Measurements from ENCODE around the gene ATP6V1E1.
A peak's percentile ranks its signal among the peaks of the same experiment; 100 is the strongest.

The ATP6V1E1 gene

GRCh38 chr22:17559188-17559587 lies 69.4 kb downstream of the ATP6V1E1 start:
- CTCF ChIA-PET = interaction anchor here (0.6 to 1.9 kb wide), 18 partner anchors 8 to 517 kb away, joined by 3 to 14 read pairs (median 4); no protein-coding TSS in a partner anchor
- H3K4me3 ChIP-seq (ENCODE audit: low read depth, low read length) = no peak overlapping the region
- H3K36me3 ChIP-seq (ENCODE audit: control insufficient read depth in 2 of 2, insufficient read depth in 1 of 2, low read length in 2 of 2) = peaks cover 0 to 27% of the 10 kb centered on the region in 2 experiments; a peak in 1 of 3 replicates
- no peak overlapping the region for H3K27ac ChIP-seq (ENCODE audit: extremely low read depth, low read depth, low read length)
- POLR2A ChIA-PET = no interaction called here
- H3K4me1 ChIP-seq (ENCODE audit: control insufficient read depth, insufficient read depth, low read length) = no peaks in the 10 kb centered on the region
- no peaks in the 10 kb centered on the region for H3K9me3 ChIP-seq (ENCODE audit: control insufficient read depth, insufficient read depth, low read depth, low read length)
- TF ChIP-seq SP7 (tag by site-specific recombination; IDR thresholded peaks at IDR 0.05) (no peak), ZNF548 (tag by site-specific recombination; IDR thresholded peaks at IDR 0.05) (no peak), IKZF3 (tag by site-specific recombination; IDR thresholded peaks at IDR 0.05) (no peak)

DNA sequence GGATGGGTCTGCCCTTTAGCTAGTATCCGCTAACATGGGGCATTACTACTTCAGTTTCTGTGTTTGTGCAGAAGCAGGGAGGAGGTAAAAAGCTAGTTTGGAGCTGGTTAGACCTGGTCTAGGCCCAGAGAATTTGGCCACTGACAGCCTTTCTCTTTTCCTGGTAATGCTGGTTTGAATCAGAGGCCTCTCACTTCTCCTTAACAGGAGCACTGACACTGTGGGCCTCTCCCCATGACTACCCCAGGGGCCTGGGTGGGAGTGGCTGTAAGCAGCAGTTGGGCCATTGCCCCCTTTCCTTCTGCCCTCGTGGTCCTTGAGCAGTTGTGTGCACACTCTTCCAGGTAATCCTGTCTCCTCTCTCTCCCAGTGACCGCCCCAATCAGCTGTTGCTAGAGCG lies 73.7 kb downstream of the ATP6V1E1 start:
- TF ChIP-seq, protein P1, sequence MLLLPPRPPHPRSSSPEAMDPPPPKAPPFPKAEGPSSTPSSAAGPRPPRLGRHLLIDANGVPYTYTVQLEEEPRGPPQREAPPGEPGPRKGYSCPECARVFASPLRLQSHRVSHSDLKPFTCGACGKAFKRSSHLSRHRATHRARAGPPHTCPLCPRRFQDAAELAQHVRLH (tag by site-specific recombination; IDR thresholded peaks at IDR 0.05) = no peak
- TF ChIP-seq, protein P2, sequence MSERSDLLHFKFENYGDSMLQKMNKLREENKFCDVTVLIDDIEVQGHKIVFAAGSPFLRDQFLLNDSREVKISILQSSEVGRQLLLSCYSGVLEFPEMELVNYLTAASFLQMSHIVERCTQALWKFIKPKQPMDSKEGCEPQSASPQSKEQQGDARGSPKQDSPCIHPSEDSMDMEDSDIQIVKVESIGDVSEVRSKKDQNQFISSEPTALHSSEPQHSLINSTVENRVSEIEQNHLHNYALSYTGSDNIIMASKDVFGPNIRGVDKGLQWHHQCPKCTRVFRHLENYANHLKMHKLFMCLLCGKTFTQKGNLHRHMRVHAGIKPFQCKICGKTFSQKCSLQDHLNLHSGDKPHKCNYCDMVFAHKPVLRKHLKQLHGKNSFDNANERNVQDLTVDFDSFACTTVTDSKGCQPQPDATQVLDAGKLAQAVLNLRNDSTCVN (tag by site-specific recombination; optimal IDR thresholded peaks at IDR 0.05) = no peak
- TF ChIP-seq ZNF560 (tag by site-specific recombination; IDR thresholded peaks at IDR 0.05; ENCODE audit: borderline replicate concordance) = no peak
- TF ChIP-seq ZNF777 (tag by site-specific recombination; IDR thresholded peaks at IDR 0.05; ENCODE audit: borderline replicate concordance) = no peak
- no peak for TF ChIP-seq ZIC2 (tag by site-specific recombination; IDR thresholded peaks at IDR 0.05)
- no peak for TF ChIP-seq KLF7 (tag by site-specific recombination; IDR thresholded peaks at IDR 0.05; ENCODE audit: borderline replicate concordance)
- TF ChIP-seq TCF7L2 (IDR thresholded peaks at IDR 0.05; ENCODE audit: borderline replicate concordance, low read depth, low read length) = no peak
- TF ChIP-seq HOXD13 (CRISPR knock-in tag; IDR thresholded peaks at IDR 0.05; ENCODE audit: borderline replicate concordance) = no peak
- TF ChIP-seq ZNF549 (tag by site-specific recombination; IDR thresholded peaks at IDR 0.05) = no peak
- TF ChIP-seq ZNF391 (tag by site-specific recombination; IDR thresholded peaks at IDR 0.05; ENCODE audit: borderline replicate concordance, low read depth) = no peak
- no peak for TF ChIP-seq ZNF211 (tag by site-specific recombination; IDR thresholded peaks at IDR 0.05; ENCODE audit: low read depth)
- TF ChIP-seq GLIS1 (tag by site-specific recombination; IDR thresholded peaks at IDR 0.05) = no peak
- no peak for TF ChIP-seq INSM2 (tag by site-specific recombination; IDR thresholded peaks at IDR 0.05)
- POLR2A ChIA-PET = no interaction called here

GRCh38 chr22:17552737-17553136 lies 75.8 kb downstream of the ATP6V1E1 start:
- H3K4me3 ChIP-seq (ENCODE audit: low read depth, low read length) = no peak overlapping the region
- TF ChIP-seq RBAK (tag by site-specific recombination; IDR thresholded peaks at IDR 0.05) = no peak
- TF ChIP-seq ZBTB17 (tag by site-specific recombination; IDR thresholded peaks at IDR 0.05) = peak; percentile 43; the same call in 1 of the 2 replicates
- ChIA-PET POLR2A (interaction anchor here (0.6 kb wide), 1 partner anchor 276 kb away, joined by 4 read pairs; no protein-coding TSS in a partner anchor), CTCF (interaction anchor here (0.6 to 1.2 kb wide), 6 partner anchors 12 to 471 kb away, joined by 3 to 4 read pairs (median 3); no protein-coding TSS in a partner anchor)
- peaks cover 18 to 78% of the 10 kb centered on the region in 2 experiments; a peak in 2 of 3 replicates for H3K36me3 ChIP-seq (ENCODE audit: control insufficient read depth in 2 of 2, insufficient read depth in 1 of 2, low read length in 2 of 2)
- no peaks in the 10 kb centered on the region for H3K4me1 ChIP-seq (ENCODE audit: control insufficient read depth, insufficient read depth, low read length)
- no peak overlapping the region for H3K27ac ChIP-seq (ENCODE audit: extremely low read depth, low read depth, low read length)
- H3K9me3 ChIP-seq (ENCODE audit: control insufficient read depth, insufficient read depth, low read depth, low read length) = no peaks in the 10 kb centered on the region

More for the DNA sequence above, 73.7 kb downstream of the ATP6V1E1 start:
- H3K4me1 ChIP-seq (ENCODE audit: control insufficient read depth, insufficient read depth, low read length) = no peaks in the 10 kb centered on the region
- no peak overlapping the region for H3K4me3 ChIP-seq (ENCODE audit: low read depth, low read length)
- no peak overlapping the region for H3K27ac ChIP-seq (ENCODE audit: extremely low read depth, low read depth, low read length)
- H3K36me3 ChIP-seq (ENCODE audit: control insufficient read depth in 2 of 2, insufficient read depth in 1 of 2, low read length in 2 of 2) = peaks cover 10 to 62% of the 10 kb centered on the region in 2 experiments; a peak in 2 of 3 replicates
- H3K9me3 ChIP-seq (ENCODE audit: control insufficient read depth, insufficient read depth, low read depth, low read length) = no peaks in the 10 kb centered on the region
- CTCF ChIA-PET = interaction anchor here (0.6 to 2.8 kb wide), 2 partner anchors 106 to 383 kb away, joined by 3 to 7 read pairs; no protein-coding TSS in a partner anchor
